Measurements from ENCODE around the gene ATP8B1. TPM values are rescaled to one million over a fixed set of nuclear protein-coding genes. Genes with fewer than 3 reads are reported as not detected.

ATP8B1 gene
- total and polyA plus RNA-seq, 4 donors: 3.9 to 22.0 (median 5.7) TPM

GRCh38 chr18:57798713-57799373, 4.3 kb downstream of the ATP8B1 start:
- Histone ChIP-seq H3K27ac (ENCODE audit: low read depth in 1 of 2, low read length in 2 of 2) (no peak overlapping the region), H3K9ac (ENCODE audit: low read depth in 1 of 2, low read length in 2 of 2) (no peak overlapping the region), H3K4me1 (ENCODE audit: control insufficient read depth in 4 of 4, insufficient read depth in 4 of 4, low read length in 3 of 4) (peaks cover 15 to 28% (median 21%) of the 10 kb centered on the region in 4 donors), H3K9me3 (ENCODE audit: control insufficient read depth in 4 of 4, low read length in 3 of 4) (no peaks in the 10 kb centered on the region), H3K4me3 (ENCODE audit: low read depth in 1 of 3, low read length in 3 of 3) (no peak overlapping the region), H3K27me3 (ENCODE audit: control insufficient read depth in 4 of 4, insufficient read depth in 4 of 4, low read length in 3 of 4) (no peaks in the 10 kb centered on the region), H3K36me3 (ENCODE audit: control insufficient read depth in 4 of 4, insufficient read depth in 3 of 4, low read depth in 1 of 4, low read length in 3 of 4) (no peaks in the 10 kb centered on the region)
- TF ChIP-seq GABPA (IDR thresholded peaks at IDR 0.05 in 1 of 2, conservative IDR thresholded peaks at IDR 0.05 in 1 of 2): no peak
- peak; percentile 55 for TF ChIP-seq ZBTB33 (IDR thresholded peaks at IDR 0.05)
- peak; percentile 82 to 92 for TF ChIP-seq HNF4A (conservative IDR thresholded peaks at IDR 0.05)
- TF ChIP-seq NR2F2 (IDR thresholded peaks at IDR 0.05): no peak
- TF ChIP-seq ATF3 (IDR thresholded peaks at IDR 0.05): no peak
- TF ChIP-seq EGR1 (IDR thresholded peaks at IDR 0.05; ENCODE audit: low read depth in 2 of 2): peak in 1 of 2 donors; percentile 41
- no peak for TF ChIP-seq CTCF (IDR thresholded peaks at IDR 0.05; ENCODE audit: low read depth, low read length, missing input control)
- peak in 1 of 2 donors; percentile 50 for TF ChIP-seq RAD21 (IDR thresholded peaks at IDR 0.05)
- TF ChIP-seq JUND (IDR thresholded peaks at IDR 0.05): peak in 1 of 2 donors; percentile 84
- TF ChIP-seq SP1 (IDR thresholded peaks at IDR 0.05): peak; percentile 80
- TF ChIP-seq FOXA2 (IDR thresholded peaks at IDR 0.05): peak; percentile 81
- peak; percentile 48 for TF ChIP-seq REST (IDR thresholded peaks at IDR 0.05)
- peak; percentile 33 for TF ChIP-seq FOXA1 (IDR thresholded peaks at IDR 0.05)
- peak; percentile 65 for TF ChIP-seq MAX (IDR thresholded peaks at IDR 0.05)
- TF ChIP-seq TAF1 (conservative IDR thresholded peaks at IDR 0.05): no peak
- peak; percentile 53 for TF ChIP-seq HNF4G (IDR thresholded peaks at IDR 0.05)
- TF ChIP-seq YY1 (IDR thresholded peaks at IDR 0.05): peak; percentile 71
- TF ChIP-seq RXRA (IDR thresholded peaks at IDR 0.05): peak; percentile 44 to 81
- no peak for DNase-seq (ENCODE audit: low spot score)
- WGBS: 36% methylated on average over 4 of the region's 4 CpGs

Measured in liver (tissue), 9 donors.